NCI-H526 treated with DMSO at 0.1 percent for 48 hours (cell line): ENCODE measurements around the gene RASA3.

Experiments
- DNase-seq: peaks from one replicate; lab custom pipeline; 2025; lab: John Stamatoyannopoulos, UW

RASA3 gene

DNA sequence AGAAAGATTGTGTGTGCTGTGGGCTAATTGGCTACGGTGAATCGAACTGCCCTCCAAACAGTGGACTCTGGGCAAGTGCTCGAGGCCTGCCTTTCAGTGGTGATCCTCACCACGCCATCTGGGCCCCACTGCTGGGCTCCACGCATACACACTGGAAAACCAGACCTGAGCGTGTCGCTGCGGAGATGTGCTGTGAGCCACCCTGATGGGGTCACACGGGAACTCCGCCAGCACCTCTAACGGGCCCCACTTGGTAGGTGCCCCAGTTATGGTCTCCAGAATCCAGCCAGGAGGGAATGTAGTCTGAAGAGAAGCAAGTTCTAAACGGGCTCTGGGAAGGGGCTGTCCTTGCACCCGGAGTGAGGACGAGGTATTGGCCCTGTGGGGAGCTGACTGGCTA lies 197.8 kb downstream of the RASA3 start:
- no peak for DNase-seq

DNA sequence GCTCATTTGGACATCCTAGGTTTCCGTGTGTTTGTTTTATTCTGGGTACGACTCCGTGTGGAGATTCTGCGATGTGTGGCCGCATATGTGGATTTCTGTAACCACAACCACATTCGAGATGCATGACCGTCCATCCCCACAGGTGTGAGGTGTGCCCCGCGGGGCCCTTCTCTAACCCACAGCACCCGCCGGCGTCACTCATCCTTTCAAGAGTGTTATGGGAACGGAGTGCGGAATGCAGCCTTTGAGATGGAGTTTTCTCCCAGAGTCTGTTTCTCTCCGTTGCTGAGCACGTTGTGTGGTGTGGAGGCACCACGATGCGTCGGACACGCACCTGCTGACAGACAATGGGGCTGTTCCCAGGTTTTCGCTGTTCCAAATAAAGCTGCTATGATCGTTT lies 198.5 kb downstream of the RASA3 start:
- no peak for DNase-seq

DNA sequence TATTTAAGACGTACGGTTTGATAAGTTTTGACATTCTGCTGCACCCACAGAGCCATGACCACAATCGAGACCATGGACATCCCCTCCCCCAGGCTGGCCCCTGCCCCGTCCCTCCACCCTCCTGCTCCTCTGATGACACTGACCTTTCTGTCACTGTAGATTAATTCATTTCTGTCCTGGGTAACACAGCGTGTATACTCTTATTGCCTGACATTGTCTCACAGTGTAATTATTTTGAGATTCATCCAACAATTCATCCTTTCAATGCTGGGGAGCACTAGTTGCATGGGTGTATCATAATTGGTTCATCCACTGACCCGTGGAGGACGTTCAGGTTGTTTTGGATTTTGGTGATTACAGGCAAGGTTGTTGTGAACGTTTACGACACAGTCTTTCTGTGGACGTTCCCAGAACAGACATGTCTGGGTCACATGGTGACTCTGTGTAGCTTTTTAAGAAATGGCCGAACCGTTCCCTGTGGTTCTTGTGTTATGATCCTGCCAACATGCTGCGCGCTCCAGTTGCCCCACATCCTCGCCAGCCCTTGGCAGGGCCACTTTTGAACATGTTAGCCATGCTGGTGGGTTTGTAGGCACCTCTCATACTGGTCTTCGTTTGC lies 200.5 kb downstream of the RASA3 start:
- DNase-seq = no peak

DNA sequence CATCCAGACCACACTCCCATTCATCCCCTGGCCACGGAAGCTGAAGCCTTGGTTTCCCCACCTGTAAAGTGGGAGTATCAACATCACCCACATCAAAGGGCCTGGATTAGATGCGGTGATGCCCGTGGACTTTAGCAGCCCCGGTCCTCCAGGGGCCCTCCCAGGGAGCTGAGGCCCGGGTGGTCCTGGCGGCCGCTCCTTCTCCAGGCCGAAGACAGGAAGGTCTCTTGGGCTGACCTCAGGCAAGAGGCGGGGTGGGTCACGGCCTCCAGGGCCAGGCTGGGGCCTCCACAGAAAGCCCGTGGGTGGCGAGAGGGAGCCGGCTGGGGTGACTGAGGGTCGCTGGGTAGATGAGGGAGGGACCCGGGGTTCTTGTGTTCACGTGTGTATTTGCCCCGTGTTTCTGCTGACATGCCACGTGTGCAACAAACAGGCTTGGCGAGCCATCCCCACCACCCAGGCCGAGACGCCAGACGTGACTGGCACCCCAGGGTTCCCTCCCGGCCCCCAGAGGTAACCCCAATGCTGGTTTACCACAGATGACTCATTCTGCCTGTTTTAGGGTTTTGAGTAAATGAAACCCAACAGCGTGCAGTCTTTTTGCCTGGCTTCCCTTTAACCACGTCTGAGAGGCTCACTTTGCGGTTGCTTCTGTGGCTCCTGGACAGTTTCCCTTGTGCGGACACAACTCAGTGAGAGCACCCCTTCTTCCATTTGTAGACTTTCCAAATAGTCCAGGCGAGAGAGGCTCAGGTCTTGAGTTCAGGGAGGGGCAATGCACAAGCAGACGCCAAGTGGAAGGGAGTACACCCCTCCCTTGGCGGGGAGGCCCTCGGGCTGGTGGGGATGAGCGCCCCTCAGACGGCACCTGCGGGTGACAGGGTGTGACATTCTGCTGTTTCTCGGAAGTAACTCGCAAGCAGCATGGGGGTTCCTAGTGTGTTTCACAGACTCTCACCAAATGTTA lies 201.5 kb downstream of the RASA3 start:
- no peak for DNase-seq

DNA sequence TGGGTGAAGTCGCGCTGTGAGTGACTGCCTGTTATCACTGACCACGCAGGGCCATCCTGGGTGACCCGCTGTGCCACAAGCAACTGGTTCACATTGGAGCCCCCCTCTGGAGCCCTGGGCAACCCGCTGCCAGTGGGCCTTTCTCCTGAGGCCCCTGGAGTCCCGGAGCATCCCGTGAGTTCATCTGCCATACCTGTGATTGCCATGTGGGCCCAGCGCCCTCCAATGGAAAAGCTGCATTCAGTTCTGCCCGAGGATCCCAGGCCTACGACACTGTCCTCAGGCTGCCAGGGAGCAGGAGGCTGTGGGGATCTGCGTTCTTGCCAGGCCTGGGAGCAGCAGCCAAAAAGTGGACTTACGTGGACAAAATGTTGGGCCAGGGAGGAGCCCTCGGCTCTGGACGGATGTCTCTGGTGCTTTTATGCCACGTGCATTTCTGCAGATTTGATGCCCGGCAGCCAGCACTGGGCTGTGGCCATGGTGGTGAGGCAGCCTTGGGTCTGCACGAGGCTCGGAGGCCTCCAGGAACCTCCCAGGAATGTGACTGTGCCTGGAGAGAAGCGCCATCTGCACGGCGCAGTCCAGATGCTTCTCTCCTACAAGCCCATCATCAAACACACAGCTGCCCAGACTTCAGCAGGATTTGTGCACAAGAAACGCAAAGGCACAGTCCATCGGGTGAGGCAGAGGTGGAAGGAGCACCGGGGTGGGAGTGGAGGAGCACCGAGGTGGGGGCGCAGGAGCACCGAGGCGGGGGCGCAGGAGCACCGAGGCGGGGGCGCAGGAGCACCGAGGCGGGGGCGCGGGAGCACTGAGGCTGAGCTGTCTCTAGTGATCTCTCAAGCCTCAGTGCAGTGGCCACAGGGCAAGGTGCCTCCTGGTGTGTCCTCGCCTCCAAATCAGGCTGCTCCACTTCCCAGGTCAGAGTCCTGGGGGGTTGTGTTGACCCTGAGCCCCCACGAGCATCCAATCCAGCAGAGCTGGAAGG lies 202.5 kb downstream of the RASA3 start:
- DNase-seq = no peak

DNA sequence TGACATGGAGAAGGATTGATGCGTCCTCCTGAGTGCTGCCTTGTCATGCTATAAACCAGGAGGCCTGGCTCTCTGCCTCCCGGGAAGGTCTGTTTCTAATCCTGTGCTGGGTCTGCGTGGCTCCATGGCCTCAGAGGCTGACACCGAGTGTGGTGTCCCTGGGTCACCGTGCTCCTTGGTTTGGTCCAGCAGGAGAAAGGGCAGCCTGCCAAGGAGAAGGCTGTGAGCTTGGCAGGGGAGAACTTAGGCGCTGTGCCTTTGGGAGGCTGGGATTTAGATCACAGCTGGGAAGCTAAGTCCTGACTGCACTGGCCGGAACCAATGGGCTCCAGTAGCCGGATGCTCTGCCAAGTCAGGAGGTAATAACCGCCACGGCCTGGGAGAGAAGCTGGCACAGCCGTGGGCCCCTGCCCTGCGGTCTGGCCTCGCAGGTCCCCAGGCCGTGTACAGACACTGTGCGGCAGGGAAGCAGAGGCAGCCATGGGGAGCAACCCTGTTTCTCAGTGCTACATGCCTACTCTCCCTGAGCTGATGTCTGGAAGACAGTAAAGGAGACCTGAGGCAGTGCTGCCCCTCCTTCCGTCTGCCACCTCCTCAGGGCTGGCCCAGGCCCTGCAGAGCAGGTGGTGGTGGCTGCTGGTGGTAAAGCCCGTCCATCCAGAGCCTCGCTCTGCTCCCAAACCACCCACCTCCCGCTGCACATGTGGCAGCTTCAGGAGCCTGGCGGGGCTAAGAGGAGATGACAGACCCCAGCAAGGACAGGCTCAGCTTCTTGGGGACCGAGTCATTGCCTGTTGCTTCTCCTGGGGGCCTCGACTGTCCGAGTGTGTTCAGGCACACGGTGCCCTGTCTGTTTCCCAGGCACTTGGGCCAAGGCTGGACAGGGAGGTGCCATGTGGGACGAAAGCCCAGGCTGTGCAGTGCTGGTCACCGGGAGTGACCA lies 203.5 kb downstream of the RASA3 start:
- DNase-seq = no peak
